Stomach (tissue), 9 donors: ENCODE results near the gene MCM5. TPM values are rescaled to one million over a fixed set of nuclear protein-coding genes. Genes with fewer than 3 reads are reported as not detected.

ENCODE experiments used
- DNase-seq, 2 donors: peaks; one replicate each; pipeline versions ENCODE4 v3.0.0 to v3.0.0-alpha.2; 2013 to 2019
- H3K27ac ChIP-seq, 5 donors: fragments of 200-600 bp in 4 of 5; sonication (generic) in 4 of 5; one replicate each; pipeline ENCODE4 v1.5.1; 2013 to 2019; ENCODE audit warnings: mild to moderate bottlenecking in 1 of 5, moderate library complexity in 1 of 5
- H3K27me3 ChIP-seq, 3 donors: fragments of 200-600 bp; sonication (generic); one replicate each; pipeline ENCODE4 v1.5.1; 2017 to 2019; ENCODE audit warnings: mixed run types in 1 of 3
- H3K36me3 ChIP-seq, 4 donors: fragments of 200-600 bp; sonication (generic); 1 replicate in 3 of 4; 2 replicates in 1 of 4; pipeline ENCODE4 v1.5.1; 2016 to 2019
- H3K4me1 ChIP-seq, 4 donors: fragments of 200-600 bp; sonication (generic); one replicate each; pipeline ENCODE4 v1.5.1; 2016 to 2019
- H3K4me3 ChIP-seq, 4 donors: fragments of 200-600 bp; sonication (generic) in 3 of 4; one replicate each; pipeline ENCODE4 v1.5.1; 2016 to 2019; ENCODE audit warnings: mild to moderate bottlenecking in 1 of 4
- H3K9me3 ChIP-seq, 4 donors: fragments of 200-600 bp; sonication (generic); one replicate each; pipeline ENCODE4 v1.5.1; 2016 to 2019
- EP300 ChIP-seq: sonication (generic); formaldehyde crosslinking; IDR thresholded peaks from one replicate; pipeline ENCODE4 v1.6.1; 2017; ENCODE audit warnings: antibody characterized with exemption
- POLR2A ChIP-seq, 4 donors: fragments of 450-650 bp; IDR thresholded peaks; one replicate each; pipeline ENCODE4 v1.6.1; 2016; ENCODE audit warnings: antibody characterized with exemption in 4 of 4, control low read depth in 2 of 4, mild to moderate bottlenecking in 1 of 4, moderate library complexity in 1 of 4
- POLR2AphosphoS5 ChIP-seq, 3 donors: sonication (generic); formaldehyde crosslinking; IDR thresholded peaks; one replicate each; pipeline ENCODE4 v1.6.1; 2016; ENCODE audit warnings: antibody characterized with exemption in 3 of 3
- WGBS, 5 donors: extraction: QIAGEN DNeasy Blood & Tissue Kit in 3 of 5; methylation state at CpG; one replicate each; pipeline versions ENCODE4 v1.1.5 to v1.1.7; 2013 to 2018; 5-methylcytosine and 5-hydroxymethylcytosine counted together
- intact Hi-C: fragments of 100-400 bp; cut with DNase I; formaldehyde crosslinking; loops from one replicate; pipeline ENCODE4 v1.15.1; 2023; ENCODE audit warnings: low total_unique reads
- polyA plus RNA-seq, 3 donors: library from polyadenylated mRNA; stranded (reverse); fragments of 200-250 nt; gene quantifications; one replicate each; pipeline ENCODE4 v1.2.3, GENCODE V29; 2013
- total RNA-seq, 5 donors: library from RNA; depleted of rRNA; stranded (reverse); fragments of >200 nt; gene quantifications; one replicate each; pipeline versions ENCODE4 v1.1.0 to v1.2.3, GENCODE V29; 2014 to 2016
- TF ChIP-seq, protein P1 (sequence below), 7 experiments: fragments of 450-650 bp in 4 of 7; fragments of 200-600 bp in 3 of 7; sonication (generic) in 3 of 7; IDR thresholded peaks; one replicate each; pipeline ENCODE4 v1.5.1; 2016 to 2019; ENCODE audit warnings: antibody characterized with exemption in 7 of 7, control low read depth in 2 of 7, mild to moderate bottlenecking in 1 of 7
- donor health status: healthy with polysubstance abuse.
- donor health status: Bipolar disorder and iron deficiency.
- donor health status: healthy.

The MCM5 gene
- total and polyA plus RNA-seq, 8 donors, result 13.0 to 74.5 (median 19.1) TPM

DNA sequence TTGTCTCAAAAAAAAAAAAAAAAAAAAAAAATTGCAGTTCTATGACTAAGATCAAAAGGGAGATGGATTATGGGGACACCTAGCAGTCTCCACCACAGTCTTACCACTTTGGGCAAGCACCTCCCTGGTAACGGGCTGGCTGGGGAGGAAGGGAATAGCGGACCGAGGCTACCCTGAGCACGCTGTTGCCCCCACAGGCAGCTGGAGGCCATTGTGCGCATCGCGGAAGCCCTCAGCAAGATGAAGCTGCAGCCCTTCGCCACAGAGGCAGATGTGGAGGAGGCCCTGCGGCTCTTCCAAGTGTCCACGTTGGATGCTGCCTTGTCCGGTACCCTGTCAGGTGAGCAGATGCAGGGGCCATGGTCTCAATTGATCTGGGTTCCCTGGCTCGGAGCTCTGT, 21.2 kb downstream of the MCM5 start:
- DNase-seq, result no peak
- H3K27ac ChIP-seq, result no peak overlapping the region
- TF ChIP-seq POLR2A (IDR thresholded peaks at IDR 0.05) (no peak), POLR2AphosphoS5 (IDR thresholded peaks at IDR 0.05) (no peak), EP300 (no peak)
- TF ChIP-seq, protein P1, sequence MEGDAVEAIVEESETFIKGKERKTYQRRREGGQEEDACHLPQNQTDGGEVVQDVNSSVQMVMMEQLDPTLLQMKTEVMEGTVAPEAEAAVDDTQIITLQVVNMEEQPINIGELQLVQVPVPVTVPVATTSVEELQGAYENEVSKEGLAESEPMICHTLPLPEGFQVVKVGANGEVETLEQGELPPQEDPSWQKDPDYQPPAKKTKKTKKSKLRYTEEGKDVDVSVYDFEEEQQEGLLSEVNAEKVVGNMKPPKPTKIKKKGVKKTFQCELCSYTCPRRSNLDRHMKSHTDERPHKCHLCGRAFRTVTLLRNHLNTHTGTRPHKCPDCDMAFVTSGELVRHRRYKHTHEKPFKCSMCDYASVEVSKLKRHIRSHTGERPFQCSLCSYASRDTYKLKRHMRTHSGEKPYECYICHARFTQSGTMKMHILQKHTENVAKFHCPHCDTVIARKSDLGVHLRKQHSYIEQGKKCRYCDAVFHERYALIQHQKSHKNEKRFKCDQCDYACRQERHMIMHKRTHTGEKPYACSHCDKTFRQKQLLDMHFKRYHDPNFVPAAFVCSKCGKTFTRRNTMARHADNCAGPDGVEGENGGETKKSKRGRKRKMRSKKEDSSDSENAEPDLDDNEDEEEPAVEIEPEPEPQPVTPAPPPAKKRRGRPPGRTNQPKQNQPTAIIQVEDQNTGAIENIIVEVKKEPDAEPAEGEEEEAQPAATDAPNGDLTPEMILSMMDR (IDR thresholded peaks at IDR 0.05), result no peak
- WGBS, 5 donors, result 91 to 96% (median 94%) methylated on average over 12 of the region's 12 CpGs
- no peaks in the 10 kb centered on the region for H3K27me3 ChIP-seq
- intact Hi-C loops, result no loop called here
- no peak overlapping the region for H3K4me3 ChIP-seq
- H3K36me3 ChIP-seq, result peaks cover 56 to 96% (median 96%) of the 10 kb centered on the region in 4 donors
- H3K9me3 ChIP-seq, result no peaks in the 10 kb centered on the region
- H3K4me1 ChIP-seq, result no peaks in the 10 kb centered on the region

DNA sequence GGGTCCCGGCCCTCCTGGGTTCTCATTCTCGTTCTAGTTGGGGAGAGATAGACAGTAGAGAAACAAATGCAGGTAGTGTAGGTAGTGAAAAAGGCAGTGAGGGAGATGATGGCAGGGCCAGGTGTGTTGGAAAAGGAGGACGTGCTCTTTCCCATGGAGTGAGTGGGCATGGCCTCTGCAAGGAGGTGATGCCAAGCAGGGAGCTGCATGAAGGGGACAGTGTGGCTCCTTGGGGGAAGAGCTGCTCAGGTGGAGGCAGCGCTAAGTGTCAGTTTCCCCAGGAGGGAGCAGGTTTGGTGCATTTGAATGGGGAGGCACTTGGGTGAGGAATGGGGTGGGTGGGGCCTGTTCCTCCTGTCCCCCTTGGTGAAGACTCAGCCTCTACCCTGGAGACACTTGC, 22.2 kb downstream of the MCM5 start:
- Histone ChIP-seq H3K27ac (no peak overlapping the region), H3K4me1 (no peaks in the 10 kb centered on the region), H3K27me3 (no peaks in the 10 kb centered on the region), H3K36me3 (peaks cover 47 to 94% (median 90%) of the 10 kb centered on the region in 4 donors), H3K9me3 (no peaks in the 10 kb centered on the region), H3K4me3 (no peak overlapping the region)
- no peak for DNase-seq
- TF ChIP-seq EP300 (no peak), POLR2AphosphoS5 (IDR thresholded peaks at IDR 0.05) (no peak), POLR2A (IDR thresholded peaks at IDR 0.05) (no peak)
- TF ChIP-seq, protein P1 (IDR thresholded peaks at IDR 0.05), result no peak
- 91 to 99% (median 94%) methylated on average over 4 of the region's 4 CpGs for WGBS, 5 donors
- intact Hi-C loops, result no loop called here

DNA sequence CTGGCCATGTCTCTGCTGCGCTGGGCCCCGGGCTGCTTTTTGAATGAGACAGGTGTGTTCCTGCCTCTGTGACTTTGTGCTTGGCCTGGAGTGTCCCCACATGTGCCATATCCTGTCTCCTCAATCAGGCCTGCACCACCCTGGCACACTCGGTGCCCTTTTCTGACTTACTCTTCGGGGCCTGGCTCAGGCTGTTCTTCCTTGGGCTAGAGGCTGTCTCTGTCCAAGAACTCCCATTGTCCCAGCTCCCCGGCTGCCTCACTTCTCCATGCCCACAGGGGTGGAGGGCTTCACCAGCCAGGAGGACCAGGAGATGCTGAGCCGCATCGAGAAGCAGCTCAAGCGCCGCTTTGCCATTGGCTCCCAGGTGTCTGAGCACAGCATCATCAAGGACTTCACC, 23.0 kb downstream of the MCM5 start:
- Histone ChIP-seq H3K4me1 (no peaks in the 10 kb centered on the region), H3K36me3 (peaks cover 39 to 87% (median 82%) of the 10 kb centered on the region in 4 donors), H3K9me3 (no peaks in the 10 kb centered on the region), H3K4me3 (no peak overlapping the region), H3K27me3 (no peaks in the 10 kb centered on the region), H3K27ac (no peak overlapping the region)
- TF ChIP-seq POLR2A (IDR thresholded peaks at IDR 0.05) (no peak), POLR2AphosphoS5 (IDR thresholded peaks at IDR 0.05) (no peak)
- TF ChIP-seq, protein P1 (IDR thresholded peaks at IDR 0.05), result no peak
- no peak for DNase-seq
- intact Hi-C loops, result no loop called here
- 88 to 97% (median 95%) methylated on average over 6 to 9 of the region's 9 CpGs for WGBS, 5 donors

GRCh38 chr22:35424081-35424480, 24.1 kb downstream of the MCM5 start:
- no peak for TF ChIP-seq EP300
- TF ChIP-seq, protein P1 (IDR thresholded peaks at IDR 0.05), result no peak
- TF ChIP-seq POLR2A (IDR thresholded peaks at IDR 0.05), result no peak
- TF ChIP-seq POLR2AphosphoS5 (IDR thresholded peaks at IDR 0.05), result no peak
- Histone ChIP-seq H3K4me1 (no peaks in the 10 kb centered on the region), H3K27me3 (no peaks in the 10 kb centered on the region), H3K9me3 (no peaks in the 10 kb centered on the region), H3K27ac (no peak overlapping the region), H3K36me3 (peaks cover 34 to 80% (median 71%) of the 10 kb centered on the region in 4 donors), H3K4me3 (no peak overlapping the region)
- DNase-seq, result no peak
- intact Hi-C loops, result no loop called here
- 94 to 96% (median 95%) methylated on average over 22 to 26 of the region's 26 CpGs for WGBS, 5 donors
